ENCODE results near the gene FCN3.

FCN3 gene

GRCh38 chr1:27377760-27378495 lies 3.3 kb upstream of the FCN3 start:
- no peak for DNase-seq

GRCh38 chr1:27372808-27373690 lies 1.6 kb downstream of the FCN3 start:
- no peak for DNase-seq

- no peak for DNase-seq
Observed at GRCh38 chr1:27372022-27372807, 2.4 kb downstream of the FCN3 start.

- DNase-seq: no peak
Observed at GRCh38 chr1:27368869-27369582, 5.6 kb downstream of the FCN3 start.

GRCh38 chr1:27367160-27367650 lies 7.4 kb downstream of the FCN3 start:
- no peak for DNase-seq

- peak; percentile 60 for DNase-seq
Observed at GRCh38 chr1:27366411-27367159, 8.0 kb downstream of the FCN3 start, which contains the start of gene MAP3K6. MAP3K6 (minus strand) TSS chr1:27366961; CDS start chr1:27366597, 364 bp downstream.

GRCh38 chr1:27366113-27366410 lies 8.6 kb downstream of the FCN3 start:
- DNase-seq: peak; percentile 60

- peak; percentile 86 for DNase-seq
Observed at GRCh38 chr1:27365372-27366112, 9.1 kb downstream of the FCN3 start.

GRCh38 chr1:27364696-27365371 lies 9.8 kb downstream of the FCN3 start:
- DNase-seq: no peak

- DNase-seq: no peak
Observed at GRCh38 chr1:27363766-27364695, 10.6 kb downstream of the FCN3 start.

GRCh38 chr1:27361553-27361952 lies 13.1 kb downstream of the FCN3 start:
- no peak for DNase-seq

GRCh38 chr1:27361044-27361402 lies 13.6 kb downstream of the FCN3 start:
- no peak for DNase-seq

GRCh38 chr1:27360159-27361043 lies 14.2 kb downstream of the FCN3 start:
- DNase-seq: no peak

- no peak for DNase-seq
Observed at GRCh38 chr1:27359822-27360158, 14.8 kb downstream of the FCN3 start.

GRCh38 chr1:27358928-27359313 lies 15.7 kb downstream of the FCN3 start:
- DNase-seq: no peak

- DNase-seq: no peak
Observed at GRCh38 chr1:27358038-27358927, 16.3 kb downstream of the FCN3 start.

- DNase-seq: peak; percentile 71
Observed at GRCh38 chr1:27357281-27358037, 17.2 kb downstream of the FCN3 start.
